Measurements from ENCODE around the gene ADAMTS19. TPM values are rescaled to one million over a fixed set of nuclear protein-coding genes. Genes with fewer than 3 reads are reported as not detected.

ADAMTS19 gene
- total RNA-seq, 1 donor from 2014 or later, result 14.8 TPM

DNA sequence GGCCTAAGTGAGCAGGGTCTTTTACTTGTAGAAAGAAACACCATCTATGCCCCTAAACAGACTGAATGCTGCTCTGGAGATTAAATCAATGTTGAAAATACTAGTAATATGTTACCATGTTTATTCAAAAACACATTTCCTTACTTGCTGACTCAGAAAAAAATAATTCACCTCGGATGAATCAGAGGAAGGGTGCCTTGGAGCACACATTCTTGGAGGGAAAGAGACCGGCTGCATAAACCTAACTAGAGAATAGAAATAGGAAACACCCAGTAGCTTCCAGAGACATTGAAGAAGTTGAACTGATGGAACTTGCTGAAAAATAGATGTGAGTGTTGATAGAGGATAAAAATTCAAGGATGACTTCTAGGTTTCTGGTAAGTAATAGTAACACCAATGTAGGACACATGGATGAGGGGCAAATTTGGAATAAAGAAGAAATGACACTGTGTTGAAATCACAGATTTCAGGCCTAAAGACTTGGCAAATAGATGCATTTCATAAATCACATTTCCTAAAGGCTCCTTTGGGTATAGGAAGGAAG, 210.9 kb downstream of the ADAMTS19 start:
- peaks cover 27% of the 10 kb centered on the region for H3K9me3 Mint-ChIP-seq
- no peaks in the 10 kb centered on the region for H3K27me3 Mint-ChIP-seq (ENCODE audit: low read depth)
- H3K36me3 Mint-ChIP-seq, result peaks cover 20% of the 10 kb centered on the region
- no peak overlapping the region for H3K4me3 Mint-ChIP-seq
- TF ChIP-seq CTCF (IDR thresholded peaks at IDR 0.05; ENCODE audit: unreplicated experiment), result no peak
- H3K4me1 Mint-ChIP-seq, result no peaks in the 10 kb centered on the region
- H3K27ac Mint-ChIP-seq, result no peak overlapping the region
- DNase-seq (ENCODE audit: low spot score in 2 of 2, unreplicated experiment in 2 of 2), result no peak

DNA sequence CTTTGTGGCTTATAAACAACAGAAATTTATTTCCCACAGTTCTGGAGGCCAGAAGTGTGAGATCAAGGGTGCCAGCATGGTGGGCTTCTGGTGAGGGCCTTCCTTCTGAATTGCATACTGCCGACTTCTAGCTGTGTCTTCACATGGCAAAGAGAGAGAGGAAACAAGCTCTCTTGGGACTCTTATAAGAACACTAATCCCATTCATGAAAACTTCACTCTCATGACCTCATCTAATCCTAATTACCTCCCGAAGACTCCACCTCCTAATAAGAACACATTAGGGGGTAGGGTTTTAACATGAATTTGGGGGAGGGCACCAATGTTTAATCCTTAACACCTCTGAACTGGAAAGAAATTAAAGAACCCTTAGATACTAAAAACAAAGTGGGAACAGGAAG, 211.9 kb downstream of the ADAMTS19 start:
- H3K27me3 Mint-ChIP-seq (ENCODE audit: low read depth), result no peaks in the 10 kb centered on the region
- H3K4me1 Mint-ChIP-seq, result no peaks in the 10 kb centered on the region
- H3K4me3 Mint-ChIP-seq, result no peak overlapping the region
- no peak for TF ChIP-seq CTCF (IDR thresholded peaks at IDR 0.05; ENCODE audit: unreplicated experiment)
- no peak overlapping the region for H3K27ac Mint-ChIP-seq
- peaks cover 18% of the 10 kb centered on the region for H3K36me3 Mint-ChIP-seq
- DNase-seq (ENCODE audit: low spot score in 2 of 2, unreplicated experiment in 2 of 2), result no peak
- peaks cover 26% of the 10 kb centered on the region for H3K9me3 Mint-ChIP-seq

GRCh38 chr5:129679671-129680070, 219.6 kb downstream of the ADAMTS19 start:
- no peak for DNase-seq (ENCODE audit: low spot score in 2 of 2, unreplicated experiment in 2 of 2)
- Mint-ChIP-seq H3K4me3 (no peak overlapping the region), H3K4me1 (peaks cover 4% of the 10 kb centered on the region), H3K27ac (no peak overlapping the region), H3K27me3 (ENCODE audit: low read depth) (no peaks in the 10 kb centered on the region), H3K36me3 (peaks cover 3% of the 10 kb centered on the region), H3K9me3 (peaks cover 4% of the 10 kb centered on the region)
- TF ChIP-seq CTCF (IDR thresholded peaks at IDR 0.05; ENCODE audit: unreplicated experiment), result no peak

DNA sequence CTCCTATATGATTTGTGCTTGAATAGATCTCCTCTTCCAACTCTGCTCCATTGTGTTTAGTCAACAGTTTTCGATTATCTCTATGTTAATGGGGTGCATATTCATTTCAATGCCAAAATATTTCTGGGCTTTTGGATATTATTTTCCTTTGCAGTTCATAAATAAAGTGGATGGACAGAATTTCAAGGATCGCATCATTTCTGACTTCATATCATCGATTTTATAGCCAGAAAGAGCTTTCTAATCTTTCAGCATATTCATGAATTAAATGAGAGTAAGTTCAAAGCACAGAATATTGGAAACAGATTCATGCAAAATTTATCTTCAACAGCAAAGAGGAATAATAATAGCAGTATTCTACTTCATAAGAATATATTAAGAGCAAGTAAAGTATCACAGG, 227.8 kb downstream of the ADAMTS19 start:
- no peaks in the 10 kb centered on the region for H3K9me3 Mint-ChIP-seq
- TF ChIP-seq CTCF (IDR thresholded peaks at IDR 0.05; ENCODE audit: unreplicated experiment), result no peak

GRCh38 chr5:129689045-129689444, 228.9 kb downstream of the ADAMTS19 start:
- no peaks in the 10 kb centered on the region for H3K27me3 Mint-ChIP-seq (ENCODE audit: low read depth)
- no peak for DNase-seq (ENCODE audit: low spot score in 2 of 2, unreplicated experiment in 2 of 2)
- H3K9me3 Mint-ChIP-seq, result no peaks in the 10 kb centered on the region
- H3K27ac Mint-ChIP-seq, result no peak overlapping the region
- peaks cover 1% of the 10 kb centered on the region for H3K4me1 Mint-ChIP-seq
- H3K36me3 Mint-ChIP-seq, result no peaks in the 10 kb centered on the region
- no peak for TF ChIP-seq CTCF (IDR thresholded peaks at IDR 0.05; ENCODE audit: unreplicated experiment)
- no peak overlapping the region for H3K4me3 Mint-ChIP-seq

More for the DNA sequence above, 227.8 kb downstream of the ADAMTS19 start:
- no peak overlapping the region for H3K27ac Mint-ChIP-seq
- no peak overlapping the region for H3K4me3 Mint-ChIP-seq
- H3K27me3 Mint-ChIP-seq (ENCODE audit: low read depth), result no peaks in the 10 kb centered on the region
- peaks cover 1% of the 10 kb centered on the region for H3K4me1 Mint-ChIP-seq
- H3K36me3 Mint-ChIP-seq, result no peaks in the 10 kb centered on the region
- no peak for DNase-seq (ENCODE audit: low spot score in 2 of 2, unreplicated experiment in 2 of 2)

DNA sequence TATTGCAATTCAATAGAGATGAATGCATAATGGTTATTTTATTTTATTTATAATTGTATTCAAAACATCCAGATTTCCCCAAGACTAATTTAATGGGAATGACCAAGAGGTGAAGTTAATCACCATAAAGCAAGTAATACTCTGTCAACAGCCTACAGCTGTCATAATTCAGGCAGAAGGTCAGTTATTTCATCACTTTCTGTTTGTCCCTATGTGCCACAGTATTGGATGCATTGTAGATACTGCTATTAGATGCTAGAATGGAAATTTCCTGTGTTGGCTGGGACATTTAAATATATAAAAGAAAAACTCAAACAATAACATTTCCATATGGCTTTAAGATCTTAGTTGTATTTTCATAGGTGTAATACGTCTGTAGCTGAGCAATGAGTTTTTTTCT, 231.1 kb downstream of the ADAMTS19 start:
- H3K36me3 Mint-ChIP-seq, result no peaks in the 10 kb centered on the region
- no peaks in the 10 kb centered on the region for H3K27me3 Mint-ChIP-seq (ENCODE audit: low read depth)
- H3K27ac Mint-ChIP-seq, result no peak overlapping the region
- no peak overlapping the region for H3K4me3 Mint-ChIP-seq
- H3K9me3 Mint-ChIP-seq, result no peaks in the 10 kb centered on the region
- no peak for DNase-seq (ENCODE audit: low spot score in 2 of 2, unreplicated experiment in 2 of 2)
- no peak for TF ChIP-seq CTCF (IDR thresholded peaks at IDR 0.05; ENCODE audit: unreplicated experiment)
- H3K4me1 Mint-ChIP-seq, result peaks cover 1% of the 10 kb centered on the region
